ENCODE measurements around the gene PALM.
A peak's percentile ranks its signal among the peaks of the same experiment; 100 is the strongest.

The PALM gene

DNA sequence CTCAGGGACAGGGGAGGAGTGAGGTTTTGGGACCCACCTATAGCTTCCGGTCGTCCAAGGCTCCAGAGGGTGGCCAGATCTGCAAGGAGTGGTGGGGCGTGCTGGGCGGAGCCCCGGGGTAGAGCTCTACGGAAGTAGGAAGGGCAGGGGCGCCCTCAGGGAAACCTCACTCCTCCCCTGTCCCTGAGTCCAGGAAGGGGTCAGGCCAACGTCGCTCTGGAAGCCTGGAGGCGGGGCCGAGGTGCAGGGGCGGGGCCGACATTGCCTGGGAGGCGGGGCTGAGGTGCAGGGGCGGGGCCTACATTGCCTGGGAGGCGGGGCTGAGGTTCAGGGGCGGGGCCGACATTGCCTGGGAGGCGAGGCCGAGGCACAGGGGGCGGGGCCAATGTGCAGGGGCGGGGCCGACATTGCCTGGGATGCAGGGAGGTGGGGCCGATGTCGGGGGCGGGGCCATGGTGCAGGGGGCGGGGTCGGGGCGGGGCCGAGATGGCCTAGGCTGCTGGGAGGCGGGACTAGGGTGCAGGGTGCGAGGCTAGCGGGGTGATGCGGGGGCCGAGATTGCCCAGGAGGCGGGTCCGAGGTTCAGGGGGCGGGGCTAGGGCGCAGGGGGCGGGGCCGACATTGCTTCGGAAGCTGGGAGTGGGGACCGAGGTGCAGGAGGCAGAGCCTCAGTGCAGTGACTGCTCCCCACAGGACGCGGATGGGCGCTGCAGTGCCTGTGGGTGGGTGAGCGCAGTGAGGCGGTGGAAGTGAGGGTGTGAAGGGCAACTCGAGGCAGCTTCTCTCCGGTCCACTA lies 4.9 kb upstream of the PALM start:
- no peaks in the 10 kb centered on the region for H3K9me3 ChIP-seq (ENCODE audit: low read length)
- H3K4me3 ChIP-seq (ENCODE audit: low read length) = no peak overlapping the region
- no peaks in the 10 kb centered on the region for H3K36me3 ChIP-seq (ENCODE audit: insufficient read depth, low read length)
- no peaks in the 10 kb centered on the region for H3K4me1 ChIP-seq (ENCODE audit: insufficient read depth, low read length)
- H2AFZ ChIP-seq (ENCODE audit: low read depth, low read length) = no peak overlapping the region
- H3K27me3 ChIP-seq (ENCODE audit: insufficient read depth, low read length) = peaks cover 11% of the 10 kb centered on the region

- Histone ChIP-seq H2AFZ (ENCODE audit: low read depth, low read length) (no peak overlapping the region), H3K4me3 (ENCODE audit: low read length) (no peak overlapping the region), H3K4me1 (ENCODE audit: insufficient read depth, low read length) (no peaks in the 10 kb centered on the region), H3K27me3 (ENCODE audit: insufficient read depth, low read length) (peaks cover 8% of the 10 kb centered on the region), H3K36me3 (ENCODE audit: insufficient read depth, low read length) (no peaks in the 10 kb centered on the region), H3K9me3 (ENCODE audit: low read length) (no peaks in the 10 kb centered on the region)
Measured at GRCh38 chr19:704447-704741, 4.3 kb upstream of the PALM start.

DNA sequence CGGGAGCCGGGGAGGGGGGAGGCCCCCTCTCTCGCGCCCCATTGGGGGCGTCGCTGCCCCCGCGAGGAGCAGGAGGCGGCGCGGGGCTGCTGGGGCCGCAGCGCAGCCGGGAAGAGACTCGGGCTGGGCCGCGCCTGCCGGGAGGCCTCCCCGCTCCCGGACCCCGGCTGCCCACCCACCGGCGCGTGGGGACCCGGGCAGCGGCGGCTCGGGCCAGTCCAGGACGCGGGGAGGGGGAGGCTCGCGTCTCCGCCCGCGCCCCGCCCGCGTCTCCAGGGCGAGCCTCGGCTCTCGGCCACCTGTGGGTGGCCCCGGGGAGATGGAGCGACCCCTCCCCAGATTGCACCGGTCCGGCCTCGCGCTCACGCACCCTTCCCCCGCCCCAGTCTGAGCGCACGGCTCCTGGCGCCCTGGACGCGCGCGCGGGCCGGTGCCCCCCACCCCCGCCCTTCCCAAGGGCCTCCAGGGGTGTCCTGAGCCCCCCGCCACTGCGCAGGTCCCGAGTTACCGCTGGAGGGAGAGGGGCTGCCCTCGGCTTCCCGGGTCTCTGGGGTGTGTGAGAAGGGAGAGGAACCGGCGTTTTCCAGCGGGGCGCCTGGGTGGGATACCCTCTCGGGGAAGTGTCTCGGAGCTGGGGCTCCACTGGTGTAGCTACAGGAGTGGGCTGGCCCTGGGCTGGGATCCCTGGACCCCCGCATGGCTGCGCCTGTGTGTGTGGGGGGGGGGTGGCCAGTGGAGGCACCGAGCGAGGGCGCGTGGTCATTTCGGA lies 645 bp downstream of the PALM start:
- no peaks in the 10 kb centered on the region for H3K36me3 ChIP-seq (ENCODE audit: insufficient read depth, low read length)
- peaks cover 21% of the 10 kb centered on the region for H3K4me1 ChIP-seq (ENCODE audit: insufficient read depth, low read length)
- H3K4me3 ChIP-seq (ENCODE audit: low read length) = peak overlapping the region; percentile 74
- H2AFZ ChIP-seq (ENCODE audit: low read depth, low read length) = peak overlapping the region; percentile 46
- no peaks in the 10 kb centered on the region for H3K9me3 ChIP-seq (ENCODE audit: low read length)
- H3K27me3 ChIP-seq (ENCODE audit: insufficient read depth, low read length) = peaks cover 2% of the 10 kb centered on the region

DNA sequence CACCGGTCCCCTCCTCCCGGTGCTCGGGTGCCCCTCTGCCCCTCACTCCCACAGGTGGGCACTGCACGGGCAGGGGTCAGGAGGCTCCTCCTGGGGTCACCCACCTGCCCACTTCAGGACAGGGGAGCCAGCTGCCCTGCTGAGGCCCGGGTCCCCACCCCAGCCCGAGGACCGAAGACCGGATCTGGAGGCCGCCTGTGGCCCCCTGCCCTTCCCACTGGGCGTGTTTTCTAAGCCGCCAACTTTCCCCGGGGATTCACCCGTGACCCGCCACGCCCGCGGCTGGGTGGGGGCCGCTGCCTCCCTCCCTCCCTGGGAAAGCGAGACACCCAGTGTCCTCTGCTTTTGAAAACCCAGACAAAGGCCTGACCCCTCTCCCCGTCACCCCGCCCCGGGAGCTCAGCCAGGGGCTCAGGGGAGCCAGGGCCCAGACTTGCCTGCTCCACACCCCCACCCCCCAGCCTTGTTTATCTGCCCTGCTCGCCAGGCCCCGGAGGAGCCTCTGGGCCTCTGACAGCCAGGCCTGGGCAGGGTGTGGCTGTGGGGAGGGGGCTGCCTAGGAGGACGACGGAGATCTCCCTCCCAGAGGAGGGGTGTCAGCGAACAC lies 1.3 kb downstream of the PALM start:
- no peak overlapping the region for H2AFZ ChIP-seq (ENCODE audit: low read depth, low read length)
- H3K27me3 ChIP-seq (ENCODE audit: insufficient read depth, low read length) = no peaks in the 10 kb centered on the region
- H3K4me1 ChIP-seq (ENCODE audit: insufficient read depth, low read length) = peaks cover 21% of the 10 kb centered on the region
- peak overlapping the region; percentile 74 for H3K4me3 ChIP-seq (ENCODE audit: low read length)
- H3K36me3 ChIP-seq (ENCODE audit: insufficient read depth, low read length) = no peaks in the 10 kb centered on the region
- H3K9me3 ChIP-seq (ENCODE audit: low read length) = no peaks in the 10 kb centered on the region

- no peak overlapping the region for H3K4me3 ChIP-seq (ENCODE audit: low read length)
- peaks cover 3% of the 10 kb centered on the region for H3K9me3 ChIP-seq (ENCODE audit: low read length)
Measured at GRCh38 chr19:710767-711166, 2.0 kb downstream of the PALM start.

DNA sequence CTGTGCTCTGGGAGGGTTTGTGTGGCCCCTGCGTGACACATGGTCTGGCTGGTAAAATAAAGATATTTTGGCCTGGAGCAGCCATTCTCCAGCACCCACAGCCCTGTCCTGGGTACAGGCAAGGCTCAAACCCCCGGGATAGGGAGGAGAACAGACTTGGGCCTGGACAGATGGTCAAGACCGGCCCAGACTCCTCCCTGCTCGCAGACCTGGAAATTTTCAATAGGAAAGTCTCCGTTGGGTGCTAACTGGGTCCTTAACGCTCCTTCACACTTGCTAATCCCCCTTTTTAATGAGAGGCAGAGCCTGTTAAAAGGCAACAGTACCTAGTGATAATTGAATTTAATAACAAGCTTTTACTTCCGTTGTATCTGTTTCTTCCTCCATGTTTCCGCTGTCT lies 2.5 kb downstream of the PALM start:
- Histone ChIP-seq H3K4me3 (ENCODE audit: low read length) (no peak overlapping the region), H3K4me1 (ENCODE audit: insufficient read depth, low read length) (peaks cover 22% of the 10 kb centered on the region), H3K36me3 (ENCODE audit: insufficient read depth, low read length) (no peaks in the 10 kb centered on the region), H3K9me3 (ENCODE audit: low read length) (peaks cover 3% of the 10 kb centered on the region), H3K27me3 (ENCODE audit: insufficient read depth, low read length) (no peaks in the 10 kb centered on the region), H2AFZ (ENCODE audit: low read depth, low read length) (no peak overlapping the region)

More at GRCh38 chr19:710767-711166, 2.0 kb downstream of the PALM start:
- peaks cover 21% of the 10 kb centered on the region for H3K4me1 ChIP-seq (ENCODE audit: insufficient read depth, low read length)
- H3K36me3 ChIP-seq (ENCODE audit: insufficient read depth, low read length) = no peaks in the 10 kb centered on the region
- H2AFZ ChIP-seq (ENCODE audit: low read depth, low read length) = no peak overlapping the region
- no peaks in the 10 kb centered on the region for H3K27me3 ChIP-seq (ENCODE audit: insufficient read depth, low read length)

DNA sequence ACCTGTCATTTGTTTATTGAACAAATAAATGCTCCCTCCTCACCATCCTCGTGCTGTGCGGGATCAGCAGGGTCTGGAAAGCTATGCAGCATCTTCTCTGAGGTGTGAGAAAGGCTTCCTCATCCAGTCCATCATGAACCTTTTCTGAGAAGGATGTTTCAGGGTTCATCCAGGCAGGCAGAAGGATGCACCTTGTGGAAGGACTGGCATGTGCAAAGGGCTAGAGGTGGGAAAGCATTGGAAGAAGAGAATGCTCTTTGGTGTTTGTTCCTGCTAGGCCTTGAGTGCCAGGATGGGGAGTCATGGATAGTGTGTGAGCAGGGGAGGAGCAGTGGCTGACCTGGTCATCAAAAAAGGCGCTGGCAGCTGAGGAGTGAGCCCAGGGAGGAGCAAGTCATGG lies 6.6 kb downstream of the PALM start:
- Histone ChIP-seq H3K9me3 (ENCODE audit: low read length) (peaks cover 3% of the 10 kb centered on the region), H3K27me3 (ENCODE audit: insufficient read depth, low read length) (no peaks in the 10 kb centered on the region), H3K36me3 (ENCODE audit: insufficient read depth, low read length) (no peaks in the 10 kb centered on the region), H3K4me3 (ENCODE audit: low read length) (no peak overlapping the region), H2AFZ (ENCODE audit: low read depth, low read length) (no peak overlapping the region), H3K4me1 (ENCODE audit: insufficient read depth, low read length) (peaks cover 36% of the 10 kb centered on the region)

- Histone ChIP-seq H3K4me1 (ENCODE audit: insufficient read depth, low read length) (peaks cover 38% of the 10 kb centered on the region), H3K36me3 (ENCODE audit: insufficient read depth, low read length) (no peaks in the 10 kb centered on the region), H3K27me3 (ENCODE audit: insufficient read depth, low read length) (no peaks in the 10 kb centered on the region), H3K9me3 (ENCODE audit: low read length) (peaks cover 3% of the 10 kb centered on the region), H3K4me3 (ENCODE audit: low read length) (no peak overlapping the region), H2AFZ (ENCODE audit: low read depth, low read length) (no peak overlapping the region)
Measured at GRCh38 chr19:718251-718951, 9.7 kb downstream of the PALM start.

DNA sequence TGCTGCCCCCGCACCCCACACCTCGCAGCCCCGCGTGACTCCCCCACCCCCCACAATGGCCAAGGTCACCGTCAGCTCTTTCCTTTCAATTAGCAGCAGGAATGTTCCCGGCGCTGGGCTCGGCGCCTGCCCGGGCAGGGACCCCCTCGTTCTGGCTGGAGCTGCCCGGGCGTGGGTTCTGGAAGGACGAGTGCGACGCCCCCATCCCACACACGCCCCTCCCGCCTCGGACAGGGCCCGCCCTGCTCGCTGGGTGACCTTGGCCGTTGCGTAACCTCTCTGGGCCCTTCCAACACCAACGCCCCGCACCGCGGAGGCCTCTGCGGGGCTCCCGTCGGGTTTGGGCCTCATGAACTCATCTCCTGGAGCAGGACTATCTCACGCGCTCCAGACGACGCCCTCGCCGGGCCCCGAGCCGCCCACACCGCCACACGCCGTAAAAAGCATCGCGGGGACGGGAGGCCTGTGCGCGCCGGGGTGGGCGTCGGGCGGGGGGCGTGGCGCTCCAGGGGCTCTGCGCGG lies 10.3 kb downstream of the PALM start:
- no peak overlapping the region for H3K4me3 ChIP-seq (ENCODE audit: low read length)
- no peak overlapping the region for H2AFZ ChIP-seq (ENCODE audit: low read depth, low read length)
- H3K36me3 ChIP-seq (ENCODE audit: insufficient read depth, low read length) = no peaks in the 10 kb centered on the region
- peaks cover 39% of the 10 kb centered on the region for H3K4me1 ChIP-seq (ENCODE audit: insufficient read depth, low read length)
- no peaks in the 10 kb centered on the region for H3K27me3 ChIP-seq (ENCODE audit: insufficient read depth, low read length)
- peaks cover 3% of the 10 kb centered on the region for H3K9me3 ChIP-seq (ENCODE audit: low read length)

DNA sequence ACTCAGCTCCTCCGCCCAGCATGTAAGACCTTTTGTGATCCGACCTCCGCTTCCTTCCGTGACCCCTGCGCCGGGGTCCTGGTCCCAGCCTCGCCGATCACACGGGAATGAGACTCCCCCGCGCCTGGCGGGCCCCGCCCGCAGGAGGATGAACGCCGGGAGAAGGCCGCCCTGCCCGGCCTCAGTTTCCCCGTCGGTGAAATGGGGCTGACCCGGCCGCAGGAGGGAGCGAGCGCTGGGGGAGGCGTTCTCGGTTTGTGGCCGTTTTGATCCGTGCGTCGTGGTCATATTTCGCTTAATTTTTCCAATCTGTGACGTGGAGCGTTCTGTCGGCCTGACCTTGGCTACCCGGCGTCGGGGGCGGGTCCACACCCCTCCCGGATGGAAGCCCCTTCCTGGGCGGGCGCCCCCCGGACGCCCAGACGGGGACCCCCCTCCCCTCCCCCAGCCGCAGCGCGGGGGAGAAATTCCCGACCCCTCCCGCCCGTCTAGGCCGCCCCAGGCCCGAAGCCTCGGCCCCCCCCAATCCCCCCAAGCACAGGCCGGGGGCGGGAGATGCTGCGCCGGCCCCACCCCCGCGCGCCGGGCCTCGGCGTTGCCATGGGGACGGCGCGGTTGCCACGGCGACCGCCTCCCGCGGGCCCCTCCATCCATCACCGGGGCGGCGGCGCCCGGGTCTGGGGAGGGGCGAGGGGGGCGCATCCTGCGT lies 11.1 kb downstream of the PALM start:
- Histone ChIP-seq H3K36me3 (ENCODE audit: insufficient read depth, low read length) (no peaks in the 10 kb centered on the region), H3K4me3 (ENCODE audit: low read length) (no peak overlapping the region), H3K27me3 (ENCODE audit: insufficient read depth, low read length) (no peaks in the 10 kb centered on the region), H3K9me3 (ENCODE audit: low read length) (peaks cover 3% of the 10 kb centered on the region), H2AFZ (ENCODE audit: low read depth, low read length) (no peak overlapping the region), H3K4me1 (ENCODE audit: insufficient read depth, low read length) (peaks cover 39% of the 10 kb centered on the region)

- peaks cover 39% of the 10 kb centered on the region for H3K4me1 ChIP-seq (ENCODE audit: insufficient read depth, low read length)
- H2AFZ ChIP-seq (ENCODE audit: low read depth, low read length) = no peak overlapping the region
- H3K9me3 ChIP-seq (ENCODE audit: low read length) = no peaks in the 10 kb centered on the region
- peak overlapping the region; percentile 17 for H3K4me3 ChIP-seq (ENCODE audit: low read length)
- H3K27me3 ChIP-seq (ENCODE audit: insufficient read depth, low read length) = no peaks in the 10 kb centered on the region
- no peaks in the 10 kb centered on the region for H3K36me3 ChIP-seq (ENCODE audit: insufficient read depth, low read length)
Measured at GRCh38 chr19:720345-721160, 11.8 kb downstream of the PALM start.
